Spinal cord (tissue), 10 donors: ENCODE data around the gene TMIGD3. TPM values are rescaled to one million over a fixed set of nuclear protein-coding genes. Genes with fewer than 3 reads are reported as not detected.

ENCODE experiments used
- DNase-seq, 6 donors: peaks; one replicate each; pipeline versions ENCODE4 v3.0.0 to v3.0.0-alpha.2; 2013 to 2015; ENCODE audit warnings: low spot score in 6 of 6, low read depth in 4 of 6
- H3K27ac ChIP-seq: one replicate; pipeline ENCODE4 v1.5.1; 2013; ENCODE audit warnings: low read depth, low read length, control low read depth
- H3K27me3 ChIP-seq: one replicate; pipeline ENCODE4 v1.6.1; 2013; ENCODE audit warnings: low read length; ENCODE audit not compliant: control insufficient read depth, insufficient read depth
- H3K36me3 ChIP-seq: one replicate; pipeline ENCODE4 v1.6.1; 2013; ENCODE audit warnings: low read length; ENCODE audit not compliant: control insufficient read depth, insufficient read depth
- H3K4me1 ChIP-seq: one replicate; pipeline ENCODE4 v1.6.1; 2013; ENCODE audit warnings: low read length; ENCODE audit not compliant: control insufficient read depth, insufficient read depth
- H3K4me3 ChIP-seq: one replicate; pipeline ENCODE4 v1.5.1; 2013; ENCODE audit warnings: low read depth, low read length, control low read depth
- H3K9me3 ChIP-seq: one replicate; pipeline ENCODE4 v1.6.1; 2013; ENCODE audit warnings: low read length; ENCODE audit not compliant: control insufficient read depth, insufficient read depth
- WGBS: methylation state at CpG from one replicate; pipeline ENCODE4 v1.1.5; 2013; ENCODE audit warnings: missing lambda C conversion rate; ENCODE audit not compliant: insufficient coverage; 5-methylcytosine and 5-hydroxymethylcytosine counted together
- polyA plus RNA-seq, 2 donors: library from polyadenylated mRNA; unstranded; fragments of 120-200 nt; gene quantifications; one replicate each; pipeline ENCODE4 v1.2.1, GENCODE V29; 2013; ENCODE audit not compliant: insufficient read length in 2 of 2
- small RNA-seq: library from RNA; depleted of rRNA; stranded (forward); fragments of <200 nt; gene quantifications from one replicate; pipeline ENCODE3, GENCODE V24; 2014; ENCODE audit warnings: low replicate concordance
- total RNA-seq, 2 donors: library from RNA; depleted of rRNA in 1 of 2; stranded (reverse); fragments of 120-200 nt in 1 of 2; fragments of >200 nt in 1 of 2; gene quantifications; one replicate each; pipeline versions ENCODE4 v1.2.3 to v1.2.4, GENCODE V29; 2013 to 2014
- donor health status: healthy.

TMIGD3 gene
- total and polyA plus RNA-seq, 4 donors: 2.4 to 9.5 (median 5.9) TPM

- Histone ChIP-seq H3K27me3 (no peaks in the 10 kb centered on the region), H3K9me3 (no peaks in the 10 kb centered on the region), H3K36me3 (peaks cover 46% of the 10 kb centered on the region), H3K27ac (no peak overlapping the region), H3K4me3 (no peak overlapping the region), H3K4me1 (no peaks in the 10 kb centered on the region)
- no peak for DNase-seq
- WGBS: 100% methylated on average over 2 of the region's 4 CpGs
These were observed 61.0 kb downstream of the TMIGD3 start for GRCh38 chr1:111442457-111442856.

DNA sequence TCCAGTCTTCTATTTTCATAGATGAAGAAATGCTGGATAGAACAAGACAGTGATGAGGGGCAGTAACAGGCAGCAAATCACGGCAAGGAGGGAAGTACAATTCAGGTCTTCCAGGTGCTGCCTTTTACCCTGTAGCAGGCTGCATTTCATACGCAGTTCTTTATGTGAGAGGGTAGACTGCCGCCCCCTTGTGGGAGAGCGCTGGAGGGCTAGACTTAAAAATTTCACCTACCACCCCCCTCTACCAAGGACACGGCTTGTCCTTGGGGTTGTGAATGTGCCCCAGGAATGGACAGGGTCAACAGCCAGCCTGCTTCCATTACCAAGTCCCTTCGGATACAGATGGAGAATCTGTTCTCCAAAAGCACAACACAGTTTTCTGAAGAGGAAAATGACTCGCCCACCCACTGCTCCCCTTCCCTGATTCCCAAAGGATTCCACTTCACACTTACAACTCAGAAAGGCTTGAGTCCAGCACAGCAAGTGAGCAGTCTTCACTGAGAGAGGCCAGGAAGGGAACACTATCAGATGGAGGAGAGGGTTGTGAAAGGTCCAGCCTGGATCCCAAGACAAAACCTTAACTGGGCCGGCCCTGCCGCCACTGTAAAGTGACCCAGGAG, 61.8 kb downstream of the TMIGD3 start:
- Histone ChIP-seq H3K27me3 (no peaks in the 10 kb centered on the region), H3K9me3 (no peaks in the 10 kb centered on the region), H3K27ac (no peak overlapping the region), H3K4me3 (no peak overlapping the region), H3K36me3 (peaks cover 46% of the 10 kb centered on the region), H3K4me1 (no peaks in the 10 kb centered on the region)
- WGBS: 77% methylated on average over 6 of the region's 9 CpGs
- peak in 2 of 6 donors; percentile 4 to 11 for DNase-seq

DNA sequence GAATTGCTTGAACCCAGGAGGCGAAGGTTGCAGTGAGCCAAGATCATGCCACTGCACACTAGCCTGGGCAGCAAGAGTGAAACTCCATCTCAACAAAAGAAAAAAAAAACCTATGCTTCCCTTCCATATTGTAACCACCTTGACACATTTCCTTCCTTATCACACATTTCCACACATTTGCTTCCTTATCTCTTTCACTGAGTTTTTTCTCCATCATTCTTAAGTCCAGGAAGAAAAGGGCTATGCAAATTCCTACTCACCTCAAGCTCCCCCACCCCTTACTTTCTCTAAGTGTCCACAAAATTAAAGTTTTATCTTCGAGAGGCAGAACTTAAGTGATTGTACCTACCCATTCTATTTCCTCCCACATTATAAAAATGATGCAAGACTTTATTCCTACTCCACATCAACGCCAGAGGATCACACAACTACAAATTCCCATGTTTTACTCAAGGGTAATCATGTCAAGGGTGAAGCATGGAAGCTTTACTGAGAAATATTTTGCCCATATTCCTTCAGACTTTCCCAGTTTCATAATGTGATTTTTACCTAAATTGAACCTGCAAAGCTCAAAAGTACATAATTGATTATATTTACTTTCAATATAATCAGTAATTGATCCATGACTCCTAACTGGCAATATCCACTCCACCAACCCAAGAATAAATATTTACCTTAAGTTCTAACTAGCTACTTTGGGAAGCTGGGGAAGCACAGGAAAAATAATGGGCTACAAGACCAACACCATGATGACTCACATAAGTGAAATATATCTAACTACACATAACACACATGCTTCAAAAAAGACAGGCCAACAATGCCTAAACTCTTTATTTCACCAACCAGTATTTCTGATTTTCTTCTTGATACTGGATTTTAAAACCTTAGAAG, 63.7 kb downstream of the TMIGD3 start:
- WGBS: 100% methylated on average over 2 of the region's 3 CpGs
- no peaks in the 10 kb centered on the region for H3K27me3 ChIP-seq
- no peaks in the 10 kb centered on the region for H3K9me3 ChIP-seq
- no peak for DNase-seq
- no peaks in the 10 kb centered on the region for H3K4me1 ChIP-seq
- no peak overlapping the region for H3K4me3 ChIP-seq
- H3K27ac ChIP-seq: no peak overlapping the region
- peaks cover 39% of the 10 kb centered on the region for H3K36me3 ChIP-seq

DNA sequence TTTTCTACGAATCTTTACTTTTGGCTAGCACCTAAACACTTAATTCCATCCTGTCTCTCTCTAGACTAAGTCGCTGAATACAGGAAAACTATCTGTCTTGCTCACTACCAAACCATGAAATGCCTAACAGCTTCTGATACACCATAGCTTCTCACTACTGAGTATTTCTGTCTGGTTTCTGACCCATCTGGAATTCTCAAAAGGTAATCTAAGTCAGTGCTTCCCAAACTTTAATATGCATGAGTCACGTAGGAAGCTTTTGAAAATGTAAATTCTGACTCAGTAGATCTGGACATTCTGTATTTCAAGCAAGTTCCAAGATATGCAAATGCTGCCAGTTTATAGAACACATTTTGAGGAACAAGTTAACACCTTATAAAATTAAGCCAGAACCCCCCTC, 66.7 kb downstream of the TMIGD3 start:
- H3K36me3 ChIP-seq: peaks cover 20% of the 10 kb centered on the region
- no peak for DNase-seq
- WGBS: 50% methylated on average over 2 of the region's 3 CpGs
- no peaks in the 10 kb centered on the region for H3K4me1 ChIP-seq
- no peaks in the 10 kb centered on the region for H3K9me3 ChIP-seq
- H3K4me3 ChIP-seq: no peak overlapping the region
- H3K27ac ChIP-seq: no peak overlapping the region
- H3K27me3 ChIP-seq: no peaks in the 10 kb centered on the region

Small RNAs within 50 kb of the gene (small RNA-seq; reads per million reads assigned to genes)
- gene RF00019 (not detected), gene RNU6-792P (not detected)

Other genes with a start within 250 kb of the TMIGD3 start
- not detected for gene CHIA, start 212.8 kb downstream of the TMIGD3 start, total RNA-seq
- gene CHIA, start 212.8 kb downstream of the TMIGD3 start, polyA plus RNA-seq: not detected
- gene OVGP1, start 75.9 kb downstream of the TMIGD3 start, total RNA-seq: 1 to 10 TPM; 2.9 to 3.0 TPM
- 1 to 10 TPM; 4.9 to 9.9 TPM for gene OVGP1, start 75.9 kb downstream of the TMIGD3 start, polyA plus RNA-seq
- gene WDR77, start 54.4 kb downstream of the TMIGD3 start, total RNA-seq: 10 to 100 TPM; 20.1 to 27.3 TPM
- gene WDR77, start 54.4 kb downstream of the TMIGD3 start, polyA plus RNA-seq: 10 to 100 TPM; 41.2 to 47.5 TPM
- gene ATP5PB, start 54.2 kb downstream of the TMIGD3 start, total RNA-seq: 100 to 1,000 TPM; 344 to 409 TPM
- 100 to 1,000 TPM; 333 to 365 TPM for gene ATP5PB, start 54.2 kb downstream of the TMIGD3 start, polyA plus RNA-seq
- gene C1orf162, start 29.6 kb downstream of the TMIGD3 start, total RNA-seq: 1 to 10 TPM; 2.9 to 3.7 TPM
- gene C1orf162, start 29.6 kb downstream of the TMIGD3 start, polyA plus RNA-seq: 1 to 10 TPM; 5.5 to 6.2 TPM
- gene ADORA3, start within 50 bp of the TMIGD3 start, total RNA-seq: 10 to 100 TPM in 1 of 2 donors, 1 to 10 TPM in 1; 7.2 to 11.1 TPM
- 10 to 100 TPM; 10.4 to 14.5 TPM for gene ADORA3, start within 50 bp of the TMIGD3 start, polyA plus RNA-seq
- 10 to 100 TPM; 29.3 to 54.2 TPM for gene RAP1A, start 116.2 kb upstream of the TMIGD3 start, total RNA-seq
- 10 to 100 TPM; 61.6 to 84.4 TPM for gene RAP1A, start 116.2 kb upstream of the TMIGD3 start, polyA plus RNA-seq
- gene INKA2, start 235.8 kb upstream of the TMIGD3 start, total RNA-seq: 1 to 10 TPM; 5.7 to 6.0 TPM
- 10 to 100 TPM; 24.2 to 25.9 TPM for gene INKA2, start 235.8 kb upstream of the TMIGD3 start, polyA plus RNA-seq